GM18526 (cell line): ENCODE measurements around the gene IL12RB1.

Experiments used
- POLR2A ChIP-seq: IDR thresholded peaks from 3 replicates; pipeline ENCODE4 v1.6.1; 2011; ENCODE audit not compliant: insufficient read length; ENCODE audit errors: extremely low read depth

The IL12RB1 gene

DNA sequence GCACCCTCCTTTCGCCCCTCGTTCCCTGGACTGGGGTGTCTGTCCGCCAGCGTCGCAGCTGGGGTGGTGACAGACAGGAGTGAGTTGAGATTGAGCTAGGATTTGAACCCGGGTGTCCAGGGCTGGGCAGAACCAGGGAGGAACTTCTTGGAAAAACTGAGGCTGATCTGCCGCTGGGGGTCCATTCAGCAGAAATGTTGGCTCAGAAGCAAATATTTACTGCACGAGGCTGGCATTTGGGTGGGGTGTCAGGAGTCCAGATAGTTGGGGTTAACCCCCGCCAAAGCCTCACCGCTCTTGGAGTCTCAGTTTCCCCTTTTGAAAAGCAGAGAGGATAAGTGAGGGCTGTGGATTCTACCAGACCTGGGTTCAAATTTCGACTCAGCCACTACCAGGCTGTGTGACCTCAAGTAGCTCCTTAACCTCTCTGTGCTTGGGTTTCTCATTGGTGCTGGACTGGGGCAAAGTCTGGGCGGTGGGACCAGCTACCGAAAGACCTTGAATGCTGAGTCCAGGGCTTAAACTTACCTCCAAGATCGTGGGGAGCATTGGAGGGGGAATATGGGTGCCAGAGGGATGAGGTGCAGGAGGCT is 31.8 kb upstream of the IL12RB1 start:
- no peak for TF ChIP-seq POLR2A

- TF ChIP-seq POLR2A: no peak
Measured at GRCh38 chr19:18117692-18118378, 31.1 kb upstream of the IL12RB1 start.

DNA sequence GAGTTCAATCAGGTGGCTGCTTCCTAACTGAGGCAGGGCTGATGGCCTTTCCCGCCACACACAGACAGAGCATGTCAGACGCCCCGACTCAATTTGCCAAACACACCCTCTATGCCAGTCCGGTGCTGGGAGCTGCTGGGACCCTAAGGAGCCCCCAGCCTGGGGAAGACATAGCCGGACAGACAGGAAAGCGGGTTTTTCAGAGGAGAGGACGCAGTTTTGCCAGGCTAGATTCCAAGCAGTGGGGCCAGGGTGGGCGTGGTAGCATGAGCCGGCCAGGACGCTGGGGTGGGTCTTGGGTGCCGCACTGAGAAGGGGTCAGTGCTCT is 30.6 kb upstream of the IL12RB1 start:
- TF ChIP-seq POLR2A: no peak

GRCh38 chr19:18114483-18114882 is 27.7 kb upstream of the IL12RB1 start:
- TF ChIP-seq POLR2A: no peak

DNA sequence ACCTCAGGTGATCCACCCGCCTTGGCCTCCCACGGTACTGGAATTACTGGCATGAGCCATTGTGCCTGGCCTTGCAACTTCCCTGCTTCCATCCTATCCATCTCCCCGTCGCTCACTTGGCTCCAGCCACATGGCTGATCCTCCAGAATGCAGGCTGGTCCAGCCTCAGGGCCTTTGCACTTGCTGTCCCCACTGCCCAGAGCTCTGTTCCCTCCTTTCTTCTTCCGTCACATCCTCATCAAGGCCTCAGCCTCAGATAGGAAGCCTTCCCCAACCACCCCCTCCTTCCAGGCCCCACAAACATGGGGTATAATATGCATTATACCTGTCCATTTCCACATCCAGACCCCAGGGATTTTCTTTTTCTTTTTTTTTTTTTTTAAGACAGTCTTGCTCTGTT is 27.1 kb upstream of the IL12RB1 start:
- TF ChIP-seq POLR2A: no peak

GRCh38 chr19:18112989-18113478 is 26.3 kb upstream of the IL12RB1 start:
- TF ChIP-seq POLR2A: no peak

- TF ChIP-seq POLR2A: no peak
Measured at GRCh38 chr19:18110609-18111232, 24.0 kb upstream of the IL12RB1 start.

DNA sequence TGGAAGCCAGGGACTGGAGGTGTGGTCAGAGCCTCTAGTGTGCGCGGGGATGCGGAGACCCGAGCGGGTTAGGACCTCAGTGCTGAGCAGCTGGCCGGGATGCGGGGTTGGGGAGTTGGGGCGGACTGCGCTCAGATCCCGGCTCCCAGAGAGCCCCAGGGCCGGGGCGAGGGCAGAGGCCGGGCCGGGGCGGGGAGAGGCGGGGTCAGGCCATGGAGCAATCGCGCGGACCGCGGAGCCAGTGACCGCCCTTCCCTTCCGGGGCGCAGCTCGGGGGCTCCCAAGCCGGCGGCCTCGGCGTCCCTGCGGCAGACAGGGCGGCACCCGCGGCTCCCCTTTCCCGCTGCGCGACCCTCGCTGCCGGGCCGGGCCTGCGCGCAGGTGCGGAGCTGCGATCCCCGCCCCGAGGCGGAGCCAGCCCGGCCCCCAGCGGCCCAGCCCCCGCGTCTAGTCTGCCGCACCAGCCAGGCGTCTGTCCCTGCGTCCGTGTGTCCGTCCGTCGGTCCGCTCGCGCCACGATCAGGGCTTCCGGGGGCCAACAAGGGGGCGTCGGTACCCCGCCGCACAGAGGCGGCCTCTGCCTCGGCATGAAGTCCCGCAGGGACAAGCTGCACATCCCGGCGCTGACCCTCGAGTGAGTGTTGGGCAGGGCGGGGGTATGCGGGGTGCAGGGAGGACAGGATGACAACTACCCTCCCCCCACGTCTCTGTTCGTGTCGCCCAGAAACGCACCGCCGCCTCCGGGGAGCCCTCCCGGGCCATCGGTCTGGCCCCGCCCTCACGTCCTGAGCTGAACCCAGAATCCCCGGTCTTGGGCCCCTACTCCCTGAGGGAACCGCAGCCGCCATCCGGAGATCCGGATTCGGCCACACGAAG is 23.2 kb upstream of the IL12RB1 start:
- TF ChIP-seq POLR2A: peak; percentile 4

DNA sequence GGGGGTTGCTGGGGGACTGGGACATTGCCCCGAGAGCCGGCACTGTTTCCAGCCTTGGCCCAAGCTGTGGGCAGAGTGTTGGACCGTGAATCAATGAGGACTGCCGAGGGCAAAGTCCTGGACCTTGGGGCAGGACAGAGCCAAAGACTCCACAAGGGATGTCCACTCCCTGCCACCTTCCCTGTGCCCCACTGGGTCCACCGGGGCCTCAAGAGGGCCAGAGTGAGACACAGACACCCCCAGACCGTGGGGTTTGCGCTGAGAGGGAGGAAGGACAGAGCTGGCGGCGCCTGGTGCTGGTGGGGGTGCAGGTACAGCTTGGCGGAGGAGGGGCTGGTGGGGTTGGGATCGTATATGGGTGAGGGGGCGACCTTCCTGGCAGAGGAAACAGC is 22.6 kb upstream of the IL12RB1 start:
- TF ChIP-seq POLR2A: no peak

DNA sequence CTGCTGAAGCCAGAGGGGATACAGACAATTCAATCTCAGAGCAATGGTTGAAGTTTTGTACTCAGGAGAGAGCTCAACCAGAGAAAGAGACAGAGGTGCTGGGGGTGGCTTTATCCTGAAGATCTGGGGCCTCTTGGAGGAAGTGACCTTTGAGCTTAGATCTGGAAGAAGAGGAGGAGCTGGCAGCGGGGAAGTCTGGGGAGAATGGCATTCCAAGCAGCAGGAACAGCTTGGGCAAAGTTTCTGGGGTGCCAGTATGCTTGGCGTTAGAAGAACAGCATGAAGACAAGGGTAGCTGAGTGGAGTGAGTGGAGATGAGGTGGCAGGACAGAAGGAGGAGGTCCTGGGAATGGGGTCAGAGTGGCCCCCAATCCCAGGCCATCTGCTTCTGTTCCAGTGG is 22.2 kb upstream of the IL12RB1 start:
- TF ChIP-seq POLR2A: no peak

GRCh38 chr19:18107235-18107634 is 20.5 kb upstream of the IL12RB1 start:
- TF ChIP-seq POLR2A: no peak

DNA sequence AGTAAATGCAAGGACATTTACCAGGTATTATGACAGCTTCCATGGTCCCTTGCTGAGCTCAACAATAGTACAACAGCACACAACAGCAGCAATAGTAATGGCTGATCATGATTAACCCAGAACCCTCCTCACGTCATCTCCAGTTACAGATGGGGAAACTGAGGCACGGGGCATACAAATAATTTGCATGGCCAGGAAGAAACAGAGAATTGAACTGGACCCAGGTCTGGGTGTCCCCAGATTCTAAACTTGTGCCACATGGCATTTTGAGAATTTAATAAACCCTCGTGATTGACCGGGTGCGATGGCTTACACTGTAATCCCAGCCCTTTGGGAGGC is 18.0 kb upstream of the IL12RB1 start:
- no peak for TF ChIP-seq POLR2A

DNA sequence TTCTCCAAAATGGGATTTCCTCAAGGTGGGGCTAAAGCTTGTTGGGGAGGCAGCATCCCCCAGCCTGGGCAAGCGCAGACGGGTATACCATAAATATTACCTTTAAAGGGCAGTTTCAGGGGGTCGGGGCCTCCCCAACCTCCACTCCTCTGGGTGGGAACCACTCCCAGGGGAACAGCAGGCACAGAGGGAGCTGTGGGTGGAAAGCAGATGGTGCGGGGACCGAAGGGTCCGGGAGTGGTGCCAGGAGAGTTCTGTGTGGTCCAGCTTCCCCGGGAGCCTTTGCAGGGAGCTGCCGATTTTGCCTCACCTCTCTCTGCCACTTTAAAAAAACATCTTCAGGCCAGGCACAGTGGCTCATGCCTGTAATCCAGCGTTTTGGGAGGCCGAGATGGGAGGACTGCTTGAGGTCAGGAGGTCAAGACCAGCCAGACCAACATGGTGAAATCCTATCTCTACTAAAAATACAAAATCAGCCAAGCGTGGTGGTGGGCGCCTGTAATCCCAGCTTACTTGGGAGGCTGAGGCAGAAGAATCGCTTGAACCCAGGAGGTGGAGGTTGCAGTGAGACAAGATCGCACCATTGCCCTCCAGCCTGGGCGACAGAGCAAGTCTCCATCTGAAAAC is 16.3 kb upstream of the IL12RB1 start:
- no peak for TF ChIP-seq POLR2A

DNA sequence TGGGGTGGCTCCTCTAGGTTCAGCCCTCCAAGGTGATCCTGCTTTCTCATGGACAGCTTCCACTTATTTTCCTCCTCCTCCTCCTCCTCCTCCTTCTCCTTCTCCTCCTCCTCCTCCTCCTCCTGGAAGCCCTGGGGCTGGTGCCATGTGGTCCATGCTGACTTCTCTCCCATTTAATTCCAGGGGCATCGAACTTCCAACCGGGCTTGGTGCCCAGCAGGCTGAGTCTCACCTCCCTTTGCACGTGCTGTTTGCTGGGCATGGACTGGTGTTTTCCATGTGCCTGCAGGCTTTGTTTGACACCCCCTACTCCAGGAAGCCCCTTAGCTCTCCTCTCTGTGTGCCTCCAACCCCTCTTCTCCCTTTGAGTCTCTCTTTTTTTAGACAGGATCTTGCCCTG is 14.5 kb upstream of the IL12RB1 start:
- no peak for TF ChIP-seq POLR2A

GRCh38 chr19:18100710-18101109 is 14.0 kb upstream of the IL12RB1 start:
- TF ChIP-seq POLR2A: no peak
